Peyer's patch (tissue), 4 donors: Measurements from ENCODE around the gene TSTD2. TPM values are rescaled to one million over a fixed set of nuclear protein-coding genes. Genes with fewer than 3 reads are reported as not detected.

Source experiments
- DNase-seq, 3 donors: peaks; one replicate each; pipeline ENCODE4 v3.0.0-alpha.2; 2017 to 2019
- H3K27ac ChIP-seq, 4 donors: fragments of 200-600 bp; sonication (generic); one replicate each; pipeline ENCODE4 v1.5.1; 2016 to 2019
- H3K27me3 ChIP-seq, 2 donors: fragments of 200-600 bp; sonication (generic); one replicate each; pipeline ENCODE4 v1.5.1; 2019
- H3K36me3 ChIP-seq, 3 donors: fragments of 200-600 bp; sonication (generic); one replicate each; pipeline ENCODE4 v1.5.1; 2016 to 2019
- H3K4me1 ChIP-seq, 4 donors: fragments of 200-600 bp; sonication (generic); one replicate each; pipeline ENCODE4 v1.5.1; 2016 to 2019
- H3K4me3 ChIP-seq, 4 donors: fragments of 200-600 bp; sonication (generic); 1 replicate in 3 of 4; 2 replicates in 1 of 4; pipeline ENCODE4 v1.5.1; 2016 to 2019; ENCODE audit warnings: mild to moderate bottlenecking in 1 of 4
- H3K9me3 ChIP-seq, 4 donors: fragments of 200-600 bp; sonication (generic); one replicate each; pipeline ENCODE4 v1.5.1; 2016 to 2019; ENCODE audit warnings: mild to moderate bottlenecking in 1 of 4
- POLR2A ChIP-seq, 2 donors: fragments of 450-650 bp; IDR thresholded peaks; one replicate each; pipeline ENCODE4 v1.5.1; 2017; ENCODE audit warnings: antibody characterized with exemption in 2 of 2, mild to moderate bottlenecking in 2 of 2, moderate library complexity in 2 of 2
- total RNA-seq, 4 donors: library from RNA; depleted of rRNA; stranded (reverse); fragments of >200 nt; gene quantifications; one replicate each; pipeline ENCODE4 v1.1.0, GENCODE V29; 2016
- TF ChIP-seq, protein P1 (sequence below), 6 experiments: fragments of 450-650 bp in 4 of 6; fragments of 200-600 bp in 2 of 6; sonication (generic) in 1 of 6; IDR thresholded peaks; one replicate each; pipeline ENCODE4 v1.5.1; 2017 to 2019; ENCODE audit warnings: antibody characterized with exemption in 6 of 6, mild to moderate bottlenecking in 3 of 6, moderate library complexity in 1 of 6

The TSTD2 gene
- total RNA-seq, 4 donors from 2014 or later, result 17.2 to 32.2 (median 21.8) TPM

- DNase-seq, result no peak
- H3K4me1 ChIP-seq, result peaks cover 0 to 8% (median 0%) of the 10 kb centered on the region in 4 donors
- H3K27ac ChIP-seq, result peak overlapping the region in 3 of 4 donors; percentile 57 to 82 (median 81)
- H3K36me3 ChIP-seq, result no peaks in the 10 kb centered on the region
- H3K27me3 ChIP-seq, result no peaks in the 10 kb centered on the region
- TF ChIP-seq POLR2A (IDR thresholded peaks at IDR 0.05), result no peak
- TF ChIP-seq, protein P1, sequence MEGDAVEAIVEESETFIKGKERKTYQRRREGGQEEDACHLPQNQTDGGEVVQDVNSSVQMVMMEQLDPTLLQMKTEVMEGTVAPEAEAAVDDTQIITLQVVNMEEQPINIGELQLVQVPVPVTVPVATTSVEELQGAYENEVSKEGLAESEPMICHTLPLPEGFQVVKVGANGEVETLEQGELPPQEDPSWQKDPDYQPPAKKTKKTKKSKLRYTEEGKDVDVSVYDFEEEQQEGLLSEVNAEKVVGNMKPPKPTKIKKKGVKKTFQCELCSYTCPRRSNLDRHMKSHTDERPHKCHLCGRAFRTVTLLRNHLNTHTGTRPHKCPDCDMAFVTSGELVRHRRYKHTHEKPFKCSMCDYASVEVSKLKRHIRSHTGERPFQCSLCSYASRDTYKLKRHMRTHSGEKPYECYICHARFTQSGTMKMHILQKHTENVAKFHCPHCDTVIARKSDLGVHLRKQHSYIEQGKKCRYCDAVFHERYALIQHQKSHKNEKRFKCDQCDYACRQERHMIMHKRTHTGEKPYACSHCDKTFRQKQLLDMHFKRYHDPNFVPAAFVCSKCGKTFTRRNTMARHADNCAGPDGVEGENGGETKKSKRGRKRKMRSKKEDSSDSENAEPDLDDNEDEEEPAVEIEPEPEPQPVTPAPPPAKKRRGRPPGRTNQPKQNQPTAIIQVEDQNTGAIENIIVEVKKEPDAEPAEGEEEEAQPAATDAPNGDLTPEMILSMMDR (IDR thresholded peaks at IDR 0.05), result no peak
- no peak overlapping the region for H3K4me3 ChIP-seq
- no peaks in the 10 kb centered on the region for H3K9me3 ChIP-seq
Observed at GRCh38 chr9:97556036-97556720, 77.0 kb downstream of the TSTD2 start.

- Histone ChIP-seq H3K27ac (no peak overlapping the region), H3K4me1 (peaks cover 0 to 8% (median 0%) of the 10 kb centered on the region in 4 donors), H3K36me3 (no peaks in the 10 kb centered on the region), H3K4me3 (no peak overlapping the region), H3K27me3 (no peaks in the 10 kb centered on the region), H3K9me3 (no peaks in the 10 kb centered on the region)
- TF ChIP-seq, protein P1 (IDR thresholded peaks at IDR 0.05), result no peak
- TF ChIP-seq POLR2A (IDR thresholded peaks at IDR 0.05), result no peak
- DNase-seq, result no peak
Observed at GRCh38 chr9:97555164-97555563, 78.0 kb downstream of the TSTD2 start.

DNA sequence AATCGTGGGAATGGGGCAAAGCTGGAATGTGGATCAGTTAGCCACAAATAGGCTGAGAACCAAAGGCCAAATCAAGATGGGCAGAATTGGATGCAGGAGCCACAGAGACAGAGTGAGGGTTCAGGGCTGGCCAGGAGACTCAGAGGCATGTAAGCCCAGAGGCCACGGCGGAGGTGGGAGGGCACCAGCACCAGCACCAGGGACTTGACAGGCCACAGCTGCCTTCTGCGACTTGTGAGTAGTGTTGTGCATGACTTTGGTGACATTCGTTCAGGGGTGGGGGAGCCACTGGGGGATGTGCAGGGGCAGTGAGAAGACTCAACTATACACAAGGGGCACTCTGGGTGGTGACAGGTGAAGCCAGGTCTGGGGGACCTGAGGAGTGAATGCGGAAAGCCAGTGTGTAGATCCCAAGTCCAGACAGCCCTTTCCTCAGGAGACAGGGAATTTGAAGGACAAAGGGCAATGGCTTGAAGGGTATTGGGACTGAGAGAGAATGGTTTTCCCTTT lies 78.5 kb downstream of the TSTD2 start:
- no peaks in the 10 kb centered on the region for H3K9me3 ChIP-seq
- DNase-seq, result no peak
- H3K36me3 ChIP-seq, result no peaks in the 10 kb centered on the region
- H3K4me1 ChIP-seq, result peaks cover 0 to 8% (median 0%) of the 10 kb centered on the region in 4 donors
- TF ChIP-seq, protein P1 (IDR thresholded peaks at IDR 0.05), result no peak
- no peak for TF ChIP-seq POLR2A (IDR thresholded peaks at IDR 0.05)
- H3K27ac ChIP-seq, result no peak overlapping the region
- no peak overlapping the region for H3K4me3 ChIP-seq
- H3K27me3 ChIP-seq, result no peaks in the 10 kb centered on the region

DNA sequence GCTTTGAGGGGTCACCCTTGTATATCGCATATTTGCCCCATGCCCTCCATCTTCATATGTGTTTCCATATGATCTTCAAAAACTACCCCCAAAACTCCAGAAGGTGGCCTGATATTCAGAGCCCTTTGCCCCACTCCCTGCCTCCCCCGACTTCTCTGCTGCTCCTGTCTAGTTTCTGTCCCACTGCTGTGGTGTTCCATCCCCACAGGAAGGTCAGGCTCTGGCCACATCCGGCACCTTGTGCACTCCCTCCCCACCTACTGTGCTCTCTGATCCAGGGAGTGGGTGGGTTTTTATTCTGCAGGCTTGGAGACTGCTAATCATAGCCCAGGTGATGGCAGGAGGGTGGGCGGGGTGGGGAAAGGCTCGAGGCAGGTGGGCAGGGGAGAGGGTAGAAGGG lies 79.3 kb downstream of the TSTD2 start:
- no peak for DNase-seq
- H3K27ac ChIP-seq, result no peak overlapping the region
- H3K36me3 ChIP-seq, result no peaks in the 10 kb centered on the region
- H3K27me3 ChIP-seq, result no peaks in the 10 kb centered on the region
- H3K4me3 ChIP-seq, result no peak overlapping the region
- no peak for TF ChIP-seq POLR2A (IDR thresholded peaks at IDR 0.05)
- TF ChIP-seq, protein P1 (IDR thresholded peaks at IDR 0.05), result no peak
- peaks cover 0 to 8% (median 0%) of the 10 kb centered on the region in 4 donors for H3K4me1 ChIP-seq
- no peaks in the 10 kb centered on the region for H3K9me3 ChIP-seq

DNA sequence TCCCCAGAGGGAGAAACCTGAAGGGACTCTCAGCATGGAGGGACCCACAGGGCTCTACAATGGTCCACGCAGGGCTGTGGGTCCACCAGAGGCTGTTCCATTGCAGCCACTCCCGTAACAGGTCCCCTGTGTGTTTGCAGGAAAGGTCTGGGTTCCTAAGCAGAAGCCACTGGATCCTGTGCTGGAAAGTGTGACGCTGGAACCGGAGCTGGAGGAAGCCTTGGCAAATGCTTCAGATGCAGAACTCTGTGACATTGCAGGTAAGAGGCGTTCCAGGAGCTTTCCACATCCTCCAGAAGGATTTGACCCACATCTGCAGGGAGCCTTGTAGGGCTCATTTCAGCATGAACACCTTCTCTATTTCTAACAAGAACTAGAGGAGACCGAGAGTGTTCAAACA lies 80.0 kb downstream of the TSTD2 start:
- no peak for DNase-seq
- peaks cover 0 to 8% (median 0%) of the 10 kb centered on the region in 4 donors for H3K4me1 ChIP-seq
- no peak overlapping the region for H3K4me3 ChIP-seq
- no peaks in the 10 kb centered on the region for H3K36me3 ChIP-seq
- no peak overlapping the region for H3K27ac ChIP-seq
- no peaks in the 10 kb centered on the region for H3K9me3 ChIP-seq
- H3K27me3 ChIP-seq, result no peaks in the 10 kb centered on the region
- TF ChIP-seq, protein P1 (IDR thresholded peaks at IDR 0.05), result no peak
- TF ChIP-seq POLR2A (IDR thresholded peaks at IDR 0.05), result no peak
